NCI-H345 treated with DMSO at 0.1 percent for 48 hours (cell line): ENCODE results near the gene PRKCQ.

ENCODE experiments used
- DNase-seq: peaks from one replicate; lab custom pipeline; 2025; ENCODE audit not compliant: unreplicated experiment; lab: John Stamatoyannopoulos, UW

Gene PRKCQ

DNA sequence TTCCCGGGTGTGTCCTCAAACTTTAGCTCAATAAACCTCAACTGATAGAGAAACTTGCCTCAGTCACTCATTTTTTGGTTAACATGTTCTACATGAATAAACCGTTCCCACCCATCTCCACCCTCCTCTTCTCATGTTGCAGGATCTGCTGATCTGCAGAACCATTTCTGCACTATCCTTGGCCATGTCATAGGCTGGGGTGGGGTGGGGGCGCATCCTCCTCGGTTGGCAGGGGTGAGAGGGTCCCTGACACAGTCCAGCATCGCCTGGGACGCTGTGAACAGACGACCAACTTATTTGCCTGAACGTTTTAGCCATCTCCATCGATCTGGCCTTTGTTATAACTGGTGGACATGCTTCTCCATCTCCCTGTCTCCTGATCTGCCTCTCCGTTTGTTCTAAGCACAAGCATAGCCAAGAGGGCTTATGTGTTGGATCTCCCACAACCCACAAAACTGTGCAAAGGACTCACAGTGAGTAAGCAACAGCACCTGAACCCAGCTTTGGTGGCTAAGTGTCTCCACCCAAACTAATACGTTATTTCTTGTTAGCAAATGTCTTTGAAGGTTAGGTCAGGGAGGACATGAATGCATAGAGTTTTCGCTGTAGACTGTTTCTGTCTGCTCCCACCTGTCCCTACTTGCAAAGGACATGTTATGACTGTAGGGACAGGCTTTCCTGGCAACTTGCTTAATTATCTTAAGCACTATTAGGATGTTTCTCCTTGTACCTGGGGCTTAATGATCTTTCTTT, 51.7 kb downstream of the PRKCQ start:
- no peak for DNase-seq

DNA sequence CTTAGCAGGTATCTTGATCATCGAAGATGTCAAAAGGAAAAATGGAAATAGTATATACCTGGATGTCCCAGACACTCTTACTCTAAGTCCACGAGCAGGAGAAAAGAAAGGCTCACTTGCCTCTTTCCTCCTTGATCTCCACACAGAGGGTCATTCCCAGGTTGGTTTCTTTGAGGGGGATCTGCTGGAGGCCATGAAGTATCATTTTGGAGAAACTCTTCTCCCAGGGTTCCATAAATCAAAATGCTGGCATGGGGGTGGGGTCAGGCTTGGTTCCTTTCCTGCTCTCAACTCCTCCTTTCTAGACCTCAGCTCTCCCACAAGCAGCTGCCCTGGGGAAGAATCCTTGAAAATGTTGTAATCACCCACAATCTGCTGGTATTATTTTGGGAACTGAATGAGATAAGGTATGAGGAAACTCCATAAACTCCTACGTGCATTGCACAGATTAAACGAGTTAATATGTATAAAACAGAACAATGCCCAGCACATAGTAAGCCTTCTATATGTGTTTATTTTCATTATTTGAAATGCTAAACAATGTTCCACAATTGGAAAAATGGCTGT, 54.4 kb downstream of the PRKCQ start:
- DNase-seq = no peak

DNA sequence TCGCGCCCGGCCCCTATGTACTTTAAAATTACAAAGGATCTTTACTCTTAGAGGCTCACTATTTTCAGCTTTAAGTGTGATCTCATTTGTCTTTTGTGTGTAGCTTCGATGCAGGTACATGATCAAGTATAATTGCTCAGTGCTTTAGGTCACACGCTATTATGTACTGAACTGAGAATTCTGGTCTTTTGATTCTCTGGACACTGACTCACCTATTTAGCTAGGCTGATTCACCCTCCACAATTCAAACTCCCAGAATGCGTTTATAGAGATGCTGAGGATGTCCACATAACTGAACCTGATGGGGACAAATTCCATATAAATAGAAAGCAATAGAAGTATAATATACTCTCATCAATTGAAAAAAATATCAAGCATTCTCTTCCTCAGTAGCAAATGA, 57.8 kb downstream of the PRKCQ start:
- no peak for DNase-seq

DNA sequence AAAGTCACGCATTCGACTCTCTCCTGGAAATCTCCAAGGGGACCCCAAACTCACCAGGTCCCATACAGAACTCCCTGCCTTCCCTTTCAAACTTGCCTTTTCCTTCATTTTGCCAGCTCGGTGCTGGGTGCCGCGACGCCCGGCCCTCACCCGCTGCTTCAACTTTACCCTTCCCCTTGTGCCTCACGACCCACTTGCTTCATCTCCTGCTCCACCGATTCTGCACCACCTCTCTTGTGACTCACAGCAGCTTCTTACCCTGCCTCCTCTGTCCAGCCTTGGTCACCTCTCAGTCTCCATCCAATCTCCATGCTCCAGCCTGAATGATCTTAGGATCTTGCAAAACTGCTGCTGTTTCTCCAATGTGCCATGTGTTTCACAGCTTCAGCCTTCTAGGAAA, 59.9 kb downstream of the PRKCQ start:
- DNase-seq = no peak

DNA sequence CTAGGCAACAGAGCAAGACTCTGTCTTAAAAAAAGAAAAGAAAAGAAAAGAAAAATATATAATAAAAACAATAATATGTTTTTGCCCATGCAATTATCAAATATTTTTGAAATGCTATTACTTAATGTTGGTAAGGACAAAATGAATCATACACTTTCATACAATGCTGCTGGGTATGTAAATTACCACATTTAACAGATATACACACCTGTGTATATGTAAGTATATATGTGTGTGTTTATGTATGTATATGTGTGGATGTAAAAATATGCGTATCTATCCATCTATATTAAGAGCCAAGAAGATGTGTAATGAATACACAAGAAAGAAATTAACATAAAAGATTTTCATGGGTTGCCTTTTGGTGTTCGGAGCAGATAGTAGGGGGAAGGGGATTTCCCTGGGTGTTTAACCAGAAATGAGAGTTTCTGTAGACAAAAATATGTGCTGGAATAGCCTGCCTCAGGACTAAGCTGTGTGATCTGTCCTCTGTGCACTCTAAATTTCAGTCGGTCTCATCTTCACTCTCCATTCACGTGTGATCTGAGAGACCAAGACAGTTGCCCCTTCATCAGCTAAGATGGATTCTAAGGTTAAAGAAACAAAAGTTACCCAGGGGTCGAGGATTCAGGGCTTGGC, 61.2 kb downstream of the PRKCQ start:
- no peak for DNase-seq

- DNase-seq = no peak
Measured at GRCh38 chr10:6516929-6517284, 63.2 kb downstream of the PRKCQ start.

- DNase-seq = no peak
Measured at GRCh38 chr10:6516281-6516928, 63.7 kb downstream of the PRKCQ start.

- no peak for DNase-seq
Measured at GRCh38 chr10:6514844-6515780, 65.0 kb downstream of the PRKCQ start.

GRCh38 chr10:6514180-6514579, 65.9 kb downstream of the PRKCQ start:
- DNase-seq = no peak

DNA sequence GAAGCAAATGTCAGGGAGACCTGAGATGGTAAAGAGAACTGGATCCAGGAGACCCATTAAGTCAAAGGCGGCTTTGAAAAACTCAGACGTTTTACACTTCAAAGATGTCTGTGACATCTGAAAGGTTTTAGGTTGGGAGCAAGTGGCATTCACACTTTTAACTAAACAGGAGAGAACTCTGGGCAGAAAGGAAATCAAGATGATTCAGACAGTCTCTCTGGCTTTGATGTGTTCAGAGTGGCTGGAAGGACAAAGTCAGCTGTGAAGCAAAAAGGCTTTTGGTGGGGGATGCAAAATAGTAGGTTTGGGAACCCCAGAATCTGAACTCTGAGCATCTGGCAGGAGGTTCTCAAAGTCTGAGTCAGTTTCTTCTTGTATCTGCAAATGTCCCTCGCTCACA, 66.6 kb downstream of the PRKCQ start:
- DNase-seq = no peak

GRCh38 chr10:6512182-6512581, 67.9 kb downstream of the PRKCQ start:
- DNase-seq = no peak

GRCh38 chr10:6511347-6511746, 68.7 kb downstream of the PRKCQ start:
- DNase-seq = no peak

DNA sequence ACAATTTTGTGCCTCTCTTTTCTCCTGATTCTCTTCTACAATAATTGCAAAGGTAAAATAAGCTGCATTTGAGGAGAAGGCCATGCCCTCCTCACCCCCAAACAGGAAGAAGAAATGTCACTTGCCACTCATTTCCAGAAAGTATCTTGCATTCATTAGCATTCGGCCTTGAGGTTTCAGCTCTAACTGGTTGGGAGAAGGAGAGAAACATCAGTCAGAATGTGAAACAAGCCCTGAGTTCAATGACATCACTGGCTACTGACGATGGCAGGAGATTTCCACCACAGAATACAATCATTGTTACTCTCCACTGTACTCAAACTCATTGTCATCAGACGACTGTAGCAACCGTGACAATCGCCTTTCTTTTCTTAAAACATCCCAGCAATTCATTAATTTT, 72.8 kb downstream of the PRKCQ start:
- no peak for DNase-seq

- DNase-seq = no peak
Measured at GRCh38 chr10:6505300-6505699, 74.8 kb downstream of the PRKCQ start.

- DNase-seq = no peak
Measured at GRCh38 chr10:6504296-6504695, 75.8 kb downstream of the PRKCQ start.

DNA sequence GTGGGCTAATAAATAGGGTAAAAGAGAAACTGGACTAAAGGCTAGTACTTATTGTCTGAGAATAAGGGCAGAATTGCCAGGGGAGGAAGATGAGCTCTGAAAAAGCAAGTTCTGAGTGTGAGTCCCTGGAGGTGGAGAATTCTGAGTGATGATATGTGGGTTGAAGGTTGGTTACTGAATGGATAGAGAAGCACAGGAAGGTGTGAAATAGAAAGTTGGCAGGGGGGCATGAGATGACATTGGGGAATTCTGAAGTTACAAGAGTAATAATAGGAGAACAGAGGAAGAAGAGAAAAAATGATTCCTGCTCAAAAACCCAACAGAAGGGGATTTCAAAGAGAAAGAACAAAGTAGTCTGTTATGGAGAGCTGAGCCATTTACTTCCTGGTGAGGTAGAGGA, 76.9 kb downstream of the PRKCQ start:
- no peak for DNase-seq

- DNase-seq = no peak
Measured at GRCh38 chr10:6501931-6502330, 78.1 kb downstream of the PRKCQ start.

DNA sequence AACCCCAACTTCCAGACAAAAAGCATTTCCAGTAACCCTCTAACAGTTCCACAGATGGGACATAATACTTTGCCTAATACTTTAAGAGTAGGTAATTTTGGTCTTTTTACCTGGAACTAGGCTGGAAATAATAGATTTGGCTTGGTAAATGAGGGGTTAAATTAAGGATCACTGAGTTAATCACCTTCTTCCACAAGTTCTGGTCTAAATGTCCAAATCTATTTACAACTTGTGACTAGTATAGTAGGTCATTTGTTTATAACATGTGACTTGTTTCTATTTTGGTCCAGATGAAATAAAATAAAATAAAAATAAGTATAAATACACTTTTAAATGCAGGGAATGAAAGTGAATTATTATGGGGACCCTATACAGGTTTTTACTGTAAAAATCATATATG, 80.1 kb downstream of the PRKCQ start:
- no peak for DNase-seq

GRCh38 chr10:6498771-6499170, 81.3 kb downstream of the PRKCQ start:
- no peak for DNase-seq

GRCh38 chr10:6497620-6498019, 82.5 kb downstream of the PRKCQ start:
- DNase-seq = no peak
